Endodermal cell (in vitro differentiated cells): ENCODE measurements around the gene CGB7. TPM values are rescaled to one million over a fixed set of nuclear protein-coding genes. Genes with fewer than 3 reads are reported as not detected.
A peak's percentile ranks its signal among the peaks of the same experiment; 100 is the strongest.

Experiments used
- DNase-seq: peaks from one replicate; pipeline ENCODE4 v3.0.0-alpha.2; 2017
- H3K27ac ChIP-seq: 2 replicates; pipeline ENCODE4 v1.5.1; 2013; ENCODE audit warnings: mild to moderate bottlenecking, low read depth, low read length, moderate library complexity
- H3K27me3 ChIP-seq: 2 replicates; pipeline ENCODE4 v1.6.1; 2013; ENCODE audit warnings: mild to moderate bottlenecking, low read length, moderate library complexity; ENCODE audit not compliant: insufficient read depth, control insufficient read depth, poor library complexity, severe bottlenecking
- H3K36me3 ChIP-seq: 2 replicates; pipeline ENCODE4 v1.7.0; 2013; ENCODE audit warnings: mild to moderate bottlenecking, low read length, moderate library complexity; ENCODE audit not compliant: control insufficient read depth, insufficient read depth
- H3K4me1 ChIP-seq: one replicate; pipeline ENCODE4 v1.7.0; 2013; ENCODE audit warnings: low read length; ENCODE audit not compliant: control insufficient read depth, insufficient read depth
- H3K4me3 ChIP-seq: 2 replicates; pipeline ENCODE4 v1.5.1; 2013; ENCODE audit warnings: mild to moderate bottlenecking, low read length, moderate library complexity
- H3K9ac ChIP-seq: 2 replicates; pipeline ENCODE4 v1.6.1; 2013; ENCODE audit warnings: mild to moderate bottlenecking, low read length, moderate library complexity; ENCODE audit not compliant: poor library complexity, severe bottlenecking; ENCODE audit errors: extremely low read depth
- H3K9me3 ChIP-seq: 2 replicates; pipeline ENCODE4 v1.6.1; 2013; ENCODE audit warnings: mild to moderate bottlenecking, low read length, moderate library complexity; ENCODE audit not compliant: control insufficient read depth
- H3K27ac Mint-ChIP-seq: 2 replicates; pipeline ENCODE4 v1.8.0; 2020; ENCODE audit warnings: mixed read lengths
- H3K27me3 Mint-ChIP-seq: 2 replicates; pipeline ENCODE4 v1.8.0; 2021; ENCODE audit warnings: mild to moderate bottlenecking, mixed read lengths; ENCODE audit not compliant: insufficient read depth
- H3K36me3 Mint-ChIP-seq: 2 replicates; pipeline ENCODE4 v1.8.0; 2020; ENCODE audit warnings: low read depth, mixed read lengths
- H3K4me1 Mint-ChIP-seq: 2 replicates; pipeline ENCODE4 v1.8.0; 2020; ENCODE audit warnings: mixed read lengths
- H3K4me3 Mint-ChIP-seq: 2 replicates; pipeline ENCODE4 v1.8.0; 2020; ENCODE audit warnings: mild to moderate bottlenecking, moderate library complexity, mixed read lengths
- H3K9me3 Mint-ChIP-seq: 2 replicates; pipeline ENCODE4 v1.8.0; 2020; ENCODE audit warnings: mild to moderate bottlenecking, mixed read lengths
- CTCF ChIP-seq: fragments of 200-600 bp; sonication (generic); conservative IDR thresholded peaks from 2 replicates; pipeline ENCODE4 v1.5.0; 2021; ENCODE audit warnings: antibody characterized with exemption, mild to moderate bottlenecking
- WGBS, 2 experiments: methylation state at CpG; one replicate each; pipeline versions ENCODE4 v1.1.5 to v1.1.7; 2013; ENCODE audit warnings: missing lambda C conversion rate in 2 of 2, mixed read lengths in 1 of 2; ENCODE audit not compliant: insufficient coverage in 1 of 2, insufficient read length in 1 of 2; 5-methylcytosine and 5-hydroxymethylcytosine counted together
- long read RNA-seq, 4 experiments: library from polyadenylated mRNA in 2 of 4; library from RNA in 1 of 4; library from capped mRNA in 1 of 4; stranded (forward) in 3 of 4; unstranded in 1 of 4; transcript quantifications; one replicate each; pipeline ENCODE4 v2.0.0, GENCODE V29; 2020 to 2021; ENCODE audit warnings: inconsistent platforms in 1 of 4
- polyA plus RNA-seq, 2 experiments: library from polyadenylated mRNA; stranded (reverse); fragments of 50-300 nt; gene quantifications; one replicate each; pipeline ENCODE4 v1.2.3, GENCODE V29; 2013
- total RNA-seq, 2 donors: library from RNA; stranded (reverse); fragmentation: NEBNext Ultra II Directional in 1 of 2; extraction: Animal tissue kit (Norgen Biotek cat#: 25700) in 1 of 2; gene quantifications; 2 replicates in 1 of 2; 3 replicates in 1 of 2; pipeline ENCODE4 v1.2.1, GENCODE V29; 2021

Gene CGB7
- total RNA-seq: 1 to 10 TPM; 1.5 to 2.9 TPM
- polyA plus RNA-seq (2013, experiment 1 of 2): 2.5 TPM
- polyA plus RNA-seq (2013, experiment 2 of 2): 1.4 TPM
- long read RNA-seq, experiment 1: 0 reads
- long read RNA-seq, experiment 2, partial matches to known transcripts: 0 of 6 reads
- long read RNA-seq, experiment 2, other reads (novel, unspliced or antisense): 5 of 6 reads
- long read RNA-seq, experiment 3: 0 reads
- long read RNA-seq, experiment 4, partial matches to known transcripts: 0 of 1 reads
- long read RNA-seq, experiment 4, other reads (novel, unspliced or antisense): 0 of 1 reads

- Mint-ChIP-seq H3K9me3 (no peaks in the 10 kb centered on the region), H3K27ac (no peak within 1 kb of the TSS), H3K36me3 (no peaks in the 10 kb centered on the region), H3K4me3 (peak within 1 kb of the TSS; percentile 52), H3K27me3 (peaks cover 81% of the 10 kb centered on the region), H3K4me1 (peaks cover 6% of the 10 kb centered on the region)
- no peak within 1 kb of the TSS for H3K27ac ChIP-seq
- 21 to 25% methylated on average over 13 to 38 of the region's 38 CpGs for WGBS, 2 experiments
- DNase-seq: peak; percentile 93
- H3K9me3 ChIP-seq: no peaks in the 10 kb centered on the region
- H3K36me3 ChIP-seq: no peaks in the 10 kb centered on the region
- peaks cover 48% of the 10 kb centered on the region for H3K27me3 ChIP-seq
- H3K9ac ChIP-seq: no peak within 1 kb of the TSS
- H3K4me3 ChIP-seq: peak within 1 kb of the TSS; percentile 77
- H3K4me1 ChIP-seq: no peaks in the 10 kb centered on the region
- no peak for TF ChIP-seq CTCF
These were observed at the start of gene CGB7 for GRCh38 chr19:49057636-49058234. TSS of gene CGB7 (minus strand) at chr19:49057749. CDS start at chr19:49055375, 2,374 bp downstream.

GRCh38 chr19:49106648-49107135 lies 49.1 kb upstream of the CGB7 start:
- H3K9me3 Mint-ChIP-seq: no peaks in the 10 kb centered on the region

More at GRCh38 chr19:49106648-49107135, 49.1 kb upstream of the CGB7 start:
- Histone ChIP-seq H3K9me3 (no peaks in the 10 kb centered on the region), H3K4me1 (no peaks in the 10 kb centered on the region), H3K27ac (peak overlapping the region; percentile 44), H3K9ac (no peak overlapping the region), H3K4me3 (no peak overlapping the region), H3K36me3 (peaks cover 76% of the 10 kb centered on the region), H3K27me3 (no peaks in the 10 kb centered on the region)
- no peaks in the 10 kb centered on the region for H3K27me3 Mint-ChIP-seq
- peak overlapping the region; percentile 84 for H3K27ac Mint-ChIP-seq
- peak; percentile 92 for DNase-seq
- H3K36me3 Mint-ChIP-seq: peaks cover 56% of the 10 kb centered on the region
- 76 to 80% methylated on average over 10 to 12 of the region's 12 CpGs for WGBS, 2 experiments
- no peak overlapping the region for H3K4me3 Mint-ChIP-seq
- peak; percentile 93 for TF ChIP-seq CTCF
- H3K4me1 Mint-ChIP-seq: peaks cover 2% of the 10 kb centered on the region
